Gastroesophageal sphincter (tissue), 4 donors: ENCODE measurements around the gene C1QTNF12. TPM values are rescaled to one million over a fixed set of nuclear protein-coding genes. Genes with fewer than 3 reads are reported as not detected.

Experiments used
- ATAC-seq: fragments of 150-250 bp; one replicate; pipeline ENCODE4 v1.9.1; 2016; ENCODE audit warnings: mild to moderate bottlenecking, moderate library complexity
- H3K27ac ChIP-seq, 4 donors: fragments of 200-600 bp; sonication (generic) in 3 of 4; 1 replicate in 3 of 4; 2 replicates in 1 of 4; pipeline ENCODE4 v1.5.1; 2016 to 2019
- H3K27me3 ChIP-seq: fragments of 200-600 bp; sonication (generic); one replicate; pipeline ENCODE4 v1.5.1; 2019
- H3K36me3 ChIP-seq, 2 donors: fragments of 200-600 bp; sonication (generic); one replicate each; pipeline ENCODE4 v1.5.1; 2019; ENCODE audit warnings: control low read depth in 1 of 2
- H3K4me1 ChIP-seq, 3 donors: fragments of 200-600 bp; sonication (generic); 1 replicate in 2 of 3; 2 replicates in 1 of 3; pipeline ENCODE4 v1.5.1; 2016 to 2019; ENCODE audit warnings: control low read depth in 2 of 3
- H3K4me3 ChIP-seq, 2 donors: fragments of 200-600 bp; sonication (generic); one replicate each; pipeline ENCODE4 v1.5.1; 2019; ENCODE audit warnings: mild to moderate bottlenecking in 1 of 2, moderate library complexity in 1 of 2
- H3K9me3 ChIP-seq, 3 donors: fragments of 200-600 bp; sonication (generic); one replicate each; pipeline ENCODE4 v1.5.1; 2017 to 2019; ENCODE audit warnings: control low read depth in 2 of 3
- CTCF ChIP-seq, 4 experiments: fragments of 200-600 bp in 2 of 4; fragments of 450-650 bp in 2 of 4; sonication (generic) in 1 of 4; IDR thresholded peaks; one replicate each; pipeline ENCODE4 v1.5.1; 2017 to 2019; ENCODE audit warnings: antibody characterized with exemption in 4 of 4, mild to moderate bottlenecking in 2 of 4, moderate library complexity in 2 of 4
- EP300 ChIP-seq: sonication (generic); formaldehyde crosslinking; IDR thresholded peaks from one replicate; pipeline ENCODE4 v1.6.1; 2017; ENCODE audit warnings: antibody characterized with exemption, mild to moderate bottlenecking
- POLR2A ChIP-seq, 2 donors: fragments of 450-650 bp; IDR thresholded peaks; one replicate each; pipeline ENCODE4 v1.6.1; 2017; ENCODE audit warnings: antibody characterized with exemption in 2 of 2, mild to moderate bottlenecking in 2 of 2, moderate library complexity in 1 of 2
- POLR2AphosphoS5 ChIP-seq: sonication (generic); formaldehyde crosslinking; IDR thresholded peaks from one replicate; pipeline ENCODE4 v1.6.1; 2017; ENCODE audit warnings: antibody characterized with exemption
- WGBS, 2 donors: methylation state at CpG; one replicate each; pipeline ENCODE4 v1.1.5; 2018; ENCODE audit warnings: low coverage in 1 of 2; 5-methylcytosine and 5-hydroxymethylcytosine counted together
- total RNA-seq, 4 donors: library from RNA; depleted of rRNA; stranded (reverse); fragments of >200 nt; gene quantifications; one replicate each; pipeline ENCODE4 v1.1.0, GENCODE V29; 2016

Gene C1QTNF12
- total RNA-seq, 4 donors from 2014 or later, result 0.96 to 2.8 (median 1.7) TPM

GRCh38 chr1:1287288-1288110 is 41.0 kb upstream of the C1QTNF12 start:
- no peaks in the 10 kb centered on the region for H3K9me3 ChIP-seq
- WGBS, 2 donors, result no CpG with 5 or more reads among the region's 46 CpGs
- no peak overlapping the region for H3K4me3 ChIP-seq
- ATAC-seq, result no peak
- H3K27ac ChIP-seq, result no peak overlapping the region
- no peaks in the 10 kb centered on the region for H3K36me3 ChIP-seq
- TF ChIP-seq EP300 (no peak), POLR2A (IDR thresholded peaks at IDR 0.05) (no peak), CTCF (IDR thresholded peaks at IDR 0.05) (no peak), POLR2AphosphoS5 (no peak)
- H3K4me1 ChIP-seq, result peaks cover 0 to 14% (median 0%) of the 10 kb centered on the region in 3 donors
- peaks cover 48% of the 10 kb centered on the region for H3K27me3 ChIP-seq

GRCh38 chr1:1286313-1287261 is 40.1 kb upstream of the C1QTNF12 start:
- TF ChIP-seq POLR2AphosphoS5, result no peak
- TF ChIP-seq CTCF (IDR thresholded peaks at IDR 0.05), result no peak
- TF ChIP-seq EP300, result no peak
- TF ChIP-seq POLR2A (IDR thresholded peaks at IDR 0.05), result no peak

GRCh38 chr1:1285611-1286311 is 39.2 kb upstream of the C1QTNF12 start:
- no CpG with 5 or more reads among the region's 37 CpGs for WGBS, 2 donors

More at GRCh38 chr1:1286313-1287261, 40.1 kb upstream of the C1QTNF12 start:
- Histone ChIP-seq H3K36me3 (no peaks in the 10 kb centered on the region), H3K9me3 (no peaks in the 10 kb centered on the region), H3K27ac (no peak overlapping the region), H3K4me1 (peaks cover 0 to 8% (median 0%) of the 10 kb centered on the region in 3 donors), H3K4me3 (no peak overlapping the region), H3K27me3 (peaks cover 48% of the 10 kb centered on the region)
- ATAC-seq, result no peak
- no CpG with 5 or more reads among the region's 50 CpGs for WGBS, 2 donors

GRCh38 chr1:1285102-1285571 is 38.6 kb upstream of the C1QTNF12 start:
- Histone ChIP-seq H3K4me3 (no peak overlapping the region), H3K36me3 (no peaks in the 10 kb centered on the region), H3K27me3 (peaks cover 48% of the 10 kb centered on the region), H3K9me3 (no peaks in the 10 kb centered on the region), H3K27ac (no peak overlapping the region), H3K4me1 (no peaks in the 10 kb centered on the region)
- no CpG with 5 or more reads among the region's 22 CpGs for WGBS, 2 donors
- ATAC-seq, result no peak
- TF ChIP-seq EP300, result no peak
- TF ChIP-seq POLR2AphosphoS5, result no peak
- TF ChIP-seq CTCF (IDR thresholded peaks at IDR 0.05), result no peak
- no peak for TF ChIP-seq POLR2A (IDR thresholded peaks at IDR 0.05)

More at GRCh38 chr1:1285611-1286311, 39.2 kb upstream of the C1QTNF12 start:
- H3K4me1 ChIP-seq, result peaks cover 0 to under 1% (median 0%) of the 10 kb centered on the region in 3 donors
- H3K27me3 ChIP-seq, result peaks cover 48% of the 10 kb centered on the region
- H3K4me3 ChIP-seq, result no peak overlapping the region
- no peak overlapping the region for H3K27ac ChIP-seq
- H3K9me3 ChIP-seq, result no peaks in the 10 kb centered on the region
- ATAC-seq, result no peak
- TF ChIP-seq CTCF (IDR thresholded peaks at IDR 0.05), result no peak
- TF ChIP-seq POLR2AphosphoS5, result no peak
- no peak for TF ChIP-seq EP300
- TF ChIP-seq POLR2A (IDR thresholded peaks at IDR 0.05), result no peak
- no peaks in the 10 kb centered on the region for H3K36me3 ChIP-seq
